ENCODE measurements around the gene MYL6.
"Not testable (repeated sequence)": the region's sequence is repeated elsewhere in the genome, so short reads cannot be mapped to it uniquely, and the experiment has no call there.

MYL6 gene

GRCh38 chr12:56158029-56158925 is at the start of gene MYL6:
Gene MYL6 (plus strand): TSS chr12:56158359. CDS start chr12:56158402, 43 bp downstream.
- DNase-seq (ENCODE audit: low read depth), result peak; percentile 95

GRCh38 chr12:56110571-56110970 is 47.6 kb upstream of the MYL6 start:
- no peak for DNase-seq (ENCODE audit: low read depth)

- no peak for DNase-seq (ENCODE audit: low read depth)
Measured at GRCh38 chr12:56114084-56114483, 44.1 kb upstream of the MYL6 start.

GRCh38 chr12:56115329-56115728 is 42.8 kb upstream of the MYL6 start:
- DNase-seq (ENCODE audit: low read depth), result no peak

- DNase-seq (ENCODE audit: low read depth), result peak; percentile 89
Measured at GRCh38 chr12:56116267-56117081, 41.7 kb upstream of the MYL6 start, which contains the start of gene RPL41. Gene RPL41 (plus strand): TSS chr12:56116633.

GRCh38 chr12:56117082-56117706 is 41.0 kb upstream of the MYL6 start:
- DNase-seq (ENCODE audit: low read depth), result not testable (repeated sequence)

GRCh38 chr12:56117778-56118687 is 40.1 kb upstream of the MYL6 start, which contains the start of gene ZC3H10:
Gene ZC3H10 (plus strand): TSS chr12:56118266. CDS start chr12:56120563, 2,297 bp downstream.
- DNase-seq (ENCODE audit: low read depth), result peak; percentile 99

GRCh38 chr12:56118688-56119357 is 39.3 kb upstream of the MYL6 start:
- no peak for DNase-seq (ENCODE audit: low read depth)

GRCh38 chr12:56119361-56119796 is 38.8 kb upstream of the MYL6 start:
- DNase-seq (ENCODE audit: low read depth), result peak; percentile 86

GRCh38 chr12:56120158-56120846 is 37.9 kb upstream of the MYL6 start:
- DNase-seq (ENCODE audit: low read depth), result no peak

- DNase-seq (ENCODE audit: low read depth), result no peak
Measured at GRCh38 chr12:56121204-56121870, 36.8 kb upstream of the MYL6 start.

GRCh38 chr12:56122637-56123036 is 35.5 kb upstream of the MYL6 start:
- DNase-seq (ENCODE audit: low read depth), result no peak

GRCh38 chr12:56124133-56124532 is 34.0 kb upstream of the MYL6 start:
- DNase-seq (ENCODE audit: low read depth), result no peak

- no peak for DNase-seq (ENCODE audit: low read depth)
Measured at GRCh38 chr12:56126732-56127239, 31.4 kb upstream of the MYL6 start.

- no peak for DNase-seq (ENCODE audit: low read depth)
Measured at GRCh38 chr12:56127485-56127887, 30.7 kb upstream of the MYL6 start.

GRCh38 chr12:56127888-56128669 is 30.1 kb upstream of the MYL6 start, which contains the start of gene ESYT1:
Gene ESYT1 (plus strand): TSS chr12:56128267. CDS start chr12:56128320, 53 bp downstream.
- peak; percentile 100 for DNase-seq (ENCODE audit: low read depth)

GRCh38 chr12:56128670-56129205 is 29.4 kb upstream of the MYL6 start:
- no peak for DNase-seq (ENCODE audit: low read depth)
